Keratinocyte (primary cell): ENCODE results near the gene SLIT3. TPM values are rescaled to one million over a fixed set of nuclear protein-coding genes. Genes with fewer than 3 reads are reported as not detected.

Experiments
- DNase-seq: peaks from one replicate; pipeline ENCODE4 v3.0.0-alpha.2; 2011; ENCODE audit warnings: low read depth, missing footprints, low spot score
- FAIRE-seq: peaks from 2 replicates; lab custom pipeline; 2011; peaks lifted over from hg19 to GRCh38; lab: Jason Lieb, UNC
- H2AFZ ChIP-seq: 2 replicates; pipeline ENCODE4 v1.6.0; 2012; ENCODE audit warnings: low read length, control low read depth, inconsistent platforms; ENCODE audit not compliant: control insufficient read depth
- H3K27ac ChIP-seq: 2 replicates; pipeline ENCODE4 v1.5.1; 2011; ENCODE audit warnings: low read length; ENCODE audit not compliant: control insufficient read depth, insufficient read depth
- H3K27me3 ChIP-seq: 3 replicates; pipeline ENCODE4 v1.6.0; 2011; ENCODE audit warnings: low read length; ENCODE audit not compliant: control insufficient read depth, insufficient read depth; ENCODE audit errors: extremely low read depth
- H3K36me3 ChIP-seq, 2 experiments: 2 replicates in 1 of 2; 3 replicates in 1 of 2; pipeline ENCODE4 v1.5.1; 2011; ENCODE audit warnings: low read length in 2 of 2, mild to moderate bottlenecking in 1 of 2; ENCODE audit not compliant: control insufficient read depth in 2 of 2, insufficient read depth in 2 of 2; ENCODE audit errors: extremely low read depth in 1 of 2
- H3K4me1 ChIP-seq: 3 replicates; pipeline ENCODE4 v1.5.1; 2011; ENCODE audit warnings: low read length; ENCODE audit not compliant: control insufficient read depth, insufficient read depth; ENCODE audit errors: extremely low read depth
- H3K4me2 ChIP-seq: 3 replicates; pipeline ENCODE4 v1.6.0; 2011; ENCODE audit warnings: low read depth, low read length; ENCODE audit not compliant: control insufficient read depth, insufficient read depth; ENCODE audit errors: extremely low read depth
- H3K4me3 ChIP-seq, 3 experiments: fragments of 200-600 bp in 1 of 3; sonication (generic) in 1 of 3; 2 replicates in 2 of 3; 3 replicates in 1 of 3; pipeline ENCODE4 v1.5.1; 2011 to 2016; ENCODE audit warnings: low read length in 3 of 3, mild to moderate bottlenecking in 3 of 3, control low read depth in 2 of 3, inconsistent platforms in 1 of 3, low read depth in 1 of 3, mixed read lengths in 1 of 3, mixed run types in 1 of 3, moderate library complexity in 1 of 3; ENCODE audit not compliant: control insufficient read depth in 2 of 3, insufficient read depth in 2 of 3; ENCODE audit errors: extremely low read depth in 1 of 3
- H3K79me2 ChIP-seq: 2 replicates; pipeline ENCODE4 v1.6.0; 2012; ENCODE audit warnings: low read length; ENCODE audit not compliant: control insufficient read depth, insufficient read depth
- H3K9ac ChIP-seq: 3 replicates; pipeline ENCODE4 v1.6.0; 2011; ENCODE audit warnings: low read length; ENCODE audit not compliant: control insufficient read depth, insufficient read depth; ENCODE audit errors: extremely low read depth
- H3K9me1 ChIP-seq: 3 replicates; pipeline ENCODE4 v1.6.0; 2011; ENCODE audit warnings: low read length; ENCODE audit not compliant: control insufficient read depth, insufficient read depth; ENCODE audit errors: extremely low read depth
- H3K9me3 ChIP-seq: 2 replicates; pipeline ENCODE4 v1.5.1; 2012; ENCODE audit warnings: low read depth, low read length; ENCODE audit not compliant: control insufficient read depth
- H4K20me1 ChIP-seq: 3 replicates; pipeline ENCODE4 v1.6.0; 2011; ENCODE audit warnings: low read length; ENCODE audit not compliant: control insufficient read depth, insufficient read depth; ENCODE audit errors: extremely low read depth
- EZH2 ChIP-seq: IDR thresholded peaks from one replicate; pipeline ENCODE4 v1.6.1; 2012; ENCODE audit warnings: inconsistent platforms, mild to moderate bottlenecking, low read length, moderate library complexity
- dilution Hi-C: fragments of 300-500 bp; cut with MboI; formaldehyde crosslinking; loops from one replicate; pipeline ENCODE4 v1.7.0; 2020; ENCODE audit warnings: low sequenced_read_pairs; ENCODE audit not compliant: extremely low pct_ligation_motif_present
- polyA plus RNA-seq, 5 experiments: library from polyadenylated mRNA; depleted of rRNA in 3 of 5; stranded (reverse) in 3 of 5; stranded (forward) in 1 of 5; unstranded in 1 of 5; fragments of >200 nt; gene quantifications; 1 replicate in 1 of 5; 2 replicates in 3 of 5; 3 replicates in 1 of 5; pipeline versions ENCODE4 v1.2.1 to v1.2.3, GENCODE V29; 2011 to 2012; ENCODE audit warnings: missing spikeins in 2 of 5, low read depth in 1 of 5, low replicate concordance in 1 of 5
- TF ChIP-seq, protein P1 (sequence below), 3 experiments: IDR thresholded peaks in 1 of 3; conservative IDR thresholded peaks in 1 of 3; optimal IDR thresholded peaks in 1 of 3; 2 replicates in 2 of 3; 3 replicates in 1 of 3; pipeline versions ENCODE3 to v1.5.1; 2011; ENCODE audit warnings: low read length in 3 of 3, mild to moderate bottlenecking in 3 of 3, moderate library complexity in 2 of 3, control low read depth in 1 of 3, inconsistent platforms in 1 of 3; ENCODE audit not compliant: insufficient read depth in 2 of 3; ENCODE audit errors: extremely low read depth in 1 of 3

SLIT3 gene
- polyA plus RNA-seq, 1 donor (not counting 4 experiments of a cell fraction or from before 2014, with no cell fraction given): 2.4 TPM

DNA sequence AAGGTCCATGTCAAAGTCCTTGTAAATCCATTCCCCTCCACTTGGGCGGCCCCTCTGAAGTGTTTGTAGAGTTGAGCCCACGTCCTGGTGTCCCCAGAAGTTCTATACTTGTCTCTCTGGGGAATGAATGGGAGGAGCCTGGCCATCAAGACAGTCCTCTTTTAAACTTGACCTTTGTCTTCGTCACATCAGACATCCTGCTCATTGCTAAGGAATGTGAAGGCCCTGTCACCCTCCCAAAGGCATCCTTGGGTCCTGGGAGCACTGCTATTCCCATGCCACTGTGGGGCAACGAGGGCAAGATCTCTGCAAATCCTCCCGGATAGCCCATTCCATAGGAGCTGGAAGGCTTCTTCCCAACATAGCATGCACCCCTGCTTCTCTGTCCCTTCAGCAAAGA lies 235.5 kb downstream of the SLIT3 start:
- Histone ChIP-seq H3K9me3 (no peaks in the 10 kb centered on the region), H3K27me3 (no peaks in the 10 kb centered on the region), H3K4me1 (no peaks in the 10 kb centered on the region), H3K27ac (no peak overlapping the region), H3K4me2 (no peak overlapping the region), H3K79me2 (no peaks in the 10 kb centered on the region), H4K20me1 (no peaks in the 10 kb centered on the region), H2AFZ (no peak overlapping the region), H3K36me3 (no peaks in the 10 kb centered on the region), H3K9ac (no peak overlapping the region), H3K9me1 (no peaks in the 10 kb centered on the region), H3K4me3 (no peak overlapping the region)
- dilution Hi-C loops: no loop called here
- TF ChIP-seq, protein P1, sequence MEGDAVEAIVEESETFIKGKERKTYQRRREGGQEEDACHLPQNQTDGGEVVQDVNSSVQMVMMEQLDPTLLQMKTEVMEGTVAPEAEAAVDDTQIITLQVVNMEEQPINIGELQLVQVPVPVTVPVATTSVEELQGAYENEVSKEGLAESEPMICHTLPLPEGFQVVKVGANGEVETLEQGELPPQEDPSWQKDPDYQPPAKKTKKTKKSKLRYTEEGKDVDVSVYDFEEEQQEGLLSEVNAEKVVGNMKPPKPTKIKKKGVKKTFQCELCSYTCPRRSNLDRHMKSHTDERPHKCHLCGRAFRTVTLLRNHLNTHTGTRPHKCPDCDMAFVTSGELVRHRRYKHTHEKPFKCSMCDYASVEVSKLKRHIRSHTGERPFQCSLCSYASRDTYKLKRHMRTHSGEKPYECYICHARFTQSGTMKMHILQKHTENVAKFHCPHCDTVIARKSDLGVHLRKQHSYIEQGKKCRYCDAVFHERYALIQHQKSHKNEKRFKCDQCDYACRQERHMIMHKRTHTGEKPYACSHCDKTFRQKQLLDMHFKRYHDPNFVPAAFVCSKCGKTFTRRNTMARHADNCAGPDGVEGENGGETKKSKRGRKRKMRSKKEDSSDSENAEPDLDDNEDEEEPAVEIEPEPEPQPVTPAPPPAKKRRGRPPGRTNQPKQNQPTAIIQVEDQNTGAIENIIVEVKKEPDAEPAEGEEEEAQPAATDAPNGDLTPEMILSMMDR (optimal IDR thresholded peaks at IDR 0.05 in 1 of 3, IDR thresholded peaks at IDR 0.05 in 1 of 3, conservative IDR thresholded peaks at IDR 0.05 in 1 of 3; ENCODE audit: extremely low read depth in 1 of 3, insufficient read depth in 2 of 3, low read length in 3 of 3): no peak
- FAIRE-seq: no peak
- DNase-seq: no peak

DNA sequence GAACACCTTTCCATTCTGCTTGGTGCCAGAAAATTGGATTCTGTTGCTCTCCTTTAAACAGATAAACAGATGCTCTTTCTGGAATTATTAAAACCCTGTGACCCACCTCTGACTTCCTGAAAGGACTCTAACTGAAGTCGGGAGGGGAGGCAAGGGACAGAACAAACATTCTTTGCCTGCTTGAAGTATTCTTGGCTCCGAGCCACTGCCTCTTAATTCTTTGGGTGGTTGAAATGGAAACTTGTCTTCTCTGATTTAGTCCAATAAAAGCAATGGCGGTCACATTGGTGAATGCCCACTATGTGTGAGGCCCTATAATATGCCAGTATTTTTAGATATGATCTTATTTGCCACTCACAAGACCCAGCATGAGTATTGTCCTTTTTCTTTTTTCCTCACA lies 236.8 kb downstream of the SLIT3 start:
- no peak overlapping the region for H3K27ac ChIP-seq
- H3K4me1 ChIP-seq: no peaks in the 10 kb centered on the region
- no peak overlapping the region for H3K4me2 ChIP-seq
- no peaks in the 10 kb centered on the region for H3K9me3 ChIP-seq
- no peak overlapping the region for H3K9ac ChIP-seq
- H3K79me2 ChIP-seq: no peaks in the 10 kb centered on the region
- H3K36me3 ChIP-seq: no peaks in the 10 kb centered on the region
- no peaks in the 10 kb centered on the region for H3K27me3 ChIP-seq
- H3K4me3 ChIP-seq: no peak overlapping the region
- H4K20me1 ChIP-seq: no peaks in the 10 kb centered on the region
- FAIRE-seq: no peak
- no peak overlapping the region for H2AFZ ChIP-seq
- dilution Hi-C loops: no loop called here
- DNase-seq: no peak
- no peaks in the 10 kb centered on the region for H3K9me1 ChIP-seq
- TF ChIP-seq, protein P1 (optimal IDR thresholded peaks at IDR 0.05 in 1 of 3, IDR thresholded peaks at IDR 0.05 in 1 of 3, conservative IDR thresholded peaks at IDR 0.05 in 1 of 3; ENCODE audit: extremely low read depth in 1 of 3, insufficient read depth in 2 of 3, low read length in 3 of 3): no peak
- TF ChIP-seq EZH2: no peak
